GM13977 (cell line): ENCODE results near the gene NTRK2.

ENCODE experiments used
- DNase-seq: peaks from one replicate; pipeline ENCODE4 v3.0.0; 2012; ENCODE audit warnings: low spot score
- in situ Hi-C: fragments of 300-500 bp; cut with MboI; formaldehyde crosslinking; loops from one replicate; pipeline ENCODE4 v1.12.0; 2022; ENCODE audit warnings: low sequenced_read_pairs, low pct_unique_long_range_greater_than_20kb, mixed read lengths, inconsistent platforms; ENCODE audit not compliant: unreplicated experiment
- TF ChIP-seq, protein P1 (sequence below): IDR thresholded peaks from 2 replicates; pipeline ENCODE4 v1.5.1; 2012; ENCODE audit warnings: mild to moderate bottlenecking, control low read depth; ENCODE audit not compliant: insufficient read depth; ENCODE audit errors: extremely low read depth, missing control alignments

The NTRK2 gene

GRCh38 chr9:84943482-84944050 lies 274.0 kb downstream of the NTRK2 start:
- in situ Hi-C loops = no loop called here
- TF ChIP-seq, protein P1, sequence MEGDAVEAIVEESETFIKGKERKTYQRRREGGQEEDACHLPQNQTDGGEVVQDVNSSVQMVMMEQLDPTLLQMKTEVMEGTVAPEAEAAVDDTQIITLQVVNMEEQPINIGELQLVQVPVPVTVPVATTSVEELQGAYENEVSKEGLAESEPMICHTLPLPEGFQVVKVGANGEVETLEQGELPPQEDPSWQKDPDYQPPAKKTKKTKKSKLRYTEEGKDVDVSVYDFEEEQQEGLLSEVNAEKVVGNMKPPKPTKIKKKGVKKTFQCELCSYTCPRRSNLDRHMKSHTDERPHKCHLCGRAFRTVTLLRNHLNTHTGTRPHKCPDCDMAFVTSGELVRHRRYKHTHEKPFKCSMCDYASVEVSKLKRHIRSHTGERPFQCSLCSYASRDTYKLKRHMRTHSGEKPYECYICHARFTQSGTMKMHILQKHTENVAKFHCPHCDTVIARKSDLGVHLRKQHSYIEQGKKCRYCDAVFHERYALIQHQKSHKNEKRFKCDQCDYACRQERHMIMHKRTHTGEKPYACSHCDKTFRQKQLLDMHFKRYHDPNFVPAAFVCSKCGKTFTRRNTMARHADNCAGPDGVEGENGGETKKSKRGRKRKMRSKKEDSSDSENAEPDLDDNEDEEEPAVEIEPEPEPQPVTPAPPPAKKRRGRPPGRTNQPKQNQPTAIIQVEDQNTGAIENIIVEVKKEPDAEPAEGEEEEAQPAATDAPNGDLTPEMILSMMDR = no peak
- DNase-seq = no peak

- TF ChIP-seq, protein P1 = no peak
- in situ Hi-C loops = no loop called here
- no peak for DNase-seq
Measured at GRCh38 chr9:84945878-84946538, 276.5 kb downstream of the NTRK2 start.

DNA sequence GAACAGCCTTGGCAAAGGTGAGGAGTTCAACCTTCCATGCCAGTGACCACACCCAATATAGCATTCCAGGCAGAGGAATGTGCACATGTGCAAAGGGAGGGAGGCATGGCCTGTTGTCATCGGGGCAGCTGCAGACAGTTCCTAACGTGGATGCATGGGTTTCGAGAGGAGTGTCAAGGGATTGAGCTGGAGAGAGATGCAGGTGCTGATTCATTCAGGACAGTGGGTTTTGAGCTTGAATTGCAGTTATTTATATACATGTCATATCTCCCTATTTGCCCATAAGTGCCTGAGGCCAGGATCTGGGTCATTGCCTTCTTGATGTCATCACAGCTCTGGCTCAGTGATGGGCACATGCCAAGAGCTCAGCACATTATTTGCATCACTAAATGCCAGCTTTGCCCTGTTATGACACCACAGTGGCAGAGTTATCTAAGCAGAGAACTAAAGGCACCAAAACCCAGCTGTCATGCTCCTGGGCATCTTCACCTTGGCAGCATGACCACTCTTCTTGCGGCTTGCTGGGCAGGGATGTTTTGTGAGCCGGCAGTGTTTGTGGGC lies 278.0 kb downstream of the NTRK2 start:
- in situ Hi-C loops = no loop called here
- DNase-seq = no peak
- TF ChIP-seq, protein P1 = no peak

DNA sequence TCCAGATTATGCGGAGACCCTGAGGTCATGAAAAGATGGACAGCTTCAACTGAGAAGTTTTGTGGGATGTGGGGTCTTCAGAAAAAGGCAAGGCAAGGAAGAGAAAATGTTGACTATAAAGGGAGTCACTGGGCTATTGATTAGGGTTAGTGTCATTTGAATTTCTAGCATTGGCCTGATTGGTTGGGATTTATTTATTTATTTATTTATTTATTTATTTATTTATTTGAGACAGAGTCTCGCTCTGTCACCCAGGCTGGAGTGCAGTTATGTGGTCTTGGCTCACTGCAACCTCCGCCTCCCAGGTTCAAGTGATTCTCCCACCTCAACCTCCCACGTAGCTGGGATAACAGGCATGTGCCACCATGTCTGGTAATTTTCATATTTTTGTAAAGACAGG lies 279.7 kb downstream of the NTRK2 start:
- in situ Hi-C loops = no loop called here
- TF ChIP-seq, protein P1 = no peak
- DNase-seq = no peak

- in situ Hi-C loops = loop anchor here (10.0 kb wide), 1 partner anchor 255 kb away; no protein-coding TSS in a partner anchor
- TF ChIP-seq, protein P1 = no peak
- DNase-seq = no peak
Measured at GRCh38 chr9:84949971-84950370, 280.4 kb downstream of the NTRK2 start.

GRCh38 chr9:84950879-84951811 lies 281.6 kb downstream of the NTRK2 start:
- no peak for DNase-seq
- TF ChIP-seq, protein P1 = no peak
- in situ Hi-C loops = loop anchor here (10.0 kb wide), 1 partner anchor 256 kb away; no protein-coding TSS in a partner anchor
